Measurements from ENCODE around the gene TMEM208.

TMEM208 gene

GRCh38 chr16:67237396-67238277, 10.7 kb downstream of the TMEM208 start:
- no peak for DNase-seq

DNA sequence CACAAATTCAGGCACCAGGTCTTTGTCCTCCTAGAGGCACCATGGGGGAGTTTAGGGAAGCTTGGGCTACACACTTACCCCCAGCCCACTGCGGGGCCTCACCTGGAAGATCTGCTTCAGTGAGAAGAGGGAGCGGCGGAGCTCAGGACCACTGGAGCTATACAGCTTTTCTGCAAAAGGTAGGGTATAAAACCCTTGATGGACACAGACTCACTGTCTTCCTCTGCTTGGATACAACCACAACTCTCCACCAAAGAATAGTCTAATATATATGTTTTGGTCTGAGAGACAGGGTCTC, 11.3 kb downstream of the TMEM208 start:
- DNase-seq: no peak

GRCh38 chr16:67238806-67239470, 12.0 kb downstream of the TMEM208 start:
- DNase-seq: no peak

DNA sequence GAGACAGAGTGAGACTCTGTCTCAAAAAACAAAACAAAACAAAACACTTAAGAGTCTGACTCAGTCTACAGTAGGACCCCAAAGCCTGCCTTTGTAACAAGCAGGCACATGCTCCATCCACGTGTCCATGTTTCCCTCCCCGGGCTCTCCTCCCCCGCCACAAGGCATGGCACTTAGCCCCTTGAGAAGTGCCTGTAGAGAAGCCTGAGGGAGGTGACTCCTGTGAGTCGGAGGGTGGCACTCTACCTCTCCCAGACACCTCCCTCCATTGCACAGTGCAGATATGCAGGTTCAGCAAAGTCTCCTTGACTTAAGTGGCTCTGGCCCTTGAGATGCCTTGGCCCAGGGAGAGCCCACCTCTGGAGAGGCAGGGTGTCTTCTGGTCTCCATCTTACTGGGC, 13.6 kb downstream of the TMEM208 start:
- DNase-seq: no peak

DNA sequence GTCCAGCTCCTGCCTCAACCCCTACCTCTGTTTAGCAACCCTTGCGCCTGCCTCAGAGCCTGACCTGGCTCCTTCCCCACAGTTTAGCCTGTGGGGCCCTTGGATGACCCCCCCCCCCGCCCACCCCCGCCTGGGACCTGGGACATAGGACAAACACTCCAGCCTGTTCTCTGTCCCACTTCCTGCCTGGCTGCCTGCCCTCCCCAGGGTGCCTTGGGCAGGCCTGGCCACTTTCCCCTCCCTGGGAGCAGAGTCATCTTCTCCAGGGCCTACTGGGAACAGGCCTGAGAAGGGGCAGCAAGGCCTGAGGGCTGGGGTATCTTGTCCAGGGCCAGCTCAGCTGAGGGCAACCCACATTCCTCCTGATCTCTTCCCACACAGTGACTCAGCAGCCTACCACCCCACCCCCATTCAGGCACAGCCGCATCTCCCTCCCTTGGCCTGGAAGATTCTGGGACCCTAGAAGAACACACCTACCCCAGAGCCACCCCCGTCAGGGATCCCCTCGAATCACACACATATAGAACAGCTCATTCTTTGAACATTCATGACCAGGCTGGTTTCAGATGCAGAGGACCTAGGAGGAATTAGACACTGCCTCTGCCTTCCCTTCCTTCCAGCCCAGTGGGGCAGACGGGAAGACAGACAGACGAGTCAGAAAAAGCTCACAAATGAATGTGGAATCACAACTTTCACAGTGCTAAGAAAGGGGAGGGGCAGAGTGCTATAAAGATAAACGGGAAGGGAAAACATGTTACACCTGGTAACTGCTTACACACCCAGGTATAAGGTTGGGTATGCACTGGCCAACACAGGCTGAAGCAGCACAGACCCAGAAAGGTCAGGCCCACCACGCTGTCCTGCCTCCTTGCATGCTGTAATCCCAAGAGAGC, 14.3 kb downstream of the TMEM208 start:
- DNase-seq: no peak

DNA sequence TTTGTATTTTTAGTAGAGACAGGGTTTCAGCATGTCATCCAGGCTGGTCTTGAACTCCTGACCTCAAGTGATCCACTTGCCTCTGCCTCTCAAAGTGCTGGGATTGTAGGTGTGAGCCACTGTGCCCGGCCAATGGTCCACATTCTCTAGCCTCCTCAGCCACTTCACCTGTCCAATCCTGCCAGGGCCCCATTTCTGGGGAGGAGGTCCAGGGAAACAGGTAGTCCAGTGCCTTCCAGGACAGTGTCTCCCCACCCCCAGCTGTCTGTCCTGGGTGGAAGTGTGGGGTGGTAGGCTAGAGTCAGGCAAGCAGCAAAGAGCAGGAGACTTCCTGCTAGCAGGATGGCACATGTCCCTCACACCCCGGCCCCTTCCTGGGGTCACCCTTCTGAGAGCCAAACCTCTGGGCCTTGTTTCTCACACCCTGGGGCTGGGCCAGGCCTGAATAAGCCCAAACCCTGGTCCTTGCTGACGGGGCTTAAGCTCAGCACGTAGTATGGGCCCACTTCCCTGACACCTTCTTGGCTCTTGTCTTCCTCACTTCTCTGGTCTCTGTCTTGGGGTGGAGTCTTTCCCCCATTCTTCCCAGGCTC, 15.3 kb downstream of the TMEM208 start:
- DNase-seq: no peak

- DNase-seq: no peak
Measured at GRCh38 chr16:67243481-67243880, 16.6 kb downstream of the TMEM208 start.

- no peak for DNase-seq
Measured at GRCh38 chr16:67244387-67245185, 17.7 kb downstream of the TMEM208 start.

DNA sequence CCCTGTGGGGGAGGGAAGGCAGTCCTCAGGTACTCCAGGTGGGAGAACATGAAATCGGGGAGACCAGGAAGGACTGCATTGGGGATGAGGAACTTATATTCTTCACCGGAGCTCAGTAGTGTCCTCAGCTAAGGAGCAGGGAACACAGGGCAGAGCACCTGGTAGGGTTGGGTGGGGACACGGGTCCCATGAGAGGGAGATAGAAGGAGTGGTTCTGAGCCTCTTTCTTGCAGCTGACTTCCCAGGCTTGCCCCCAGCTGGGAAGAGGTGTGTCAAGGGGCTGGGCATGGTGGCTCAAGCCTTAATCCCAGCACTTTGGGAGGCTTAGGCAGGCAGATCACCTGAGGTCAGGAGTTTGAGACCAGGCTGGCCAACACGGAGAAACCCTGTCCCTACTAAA, 18.3 kb downstream of the TMEM208 start:
- no peak for DNase-seq

GRCh38 chr16:67245674-67246080, 18.7 kb downstream of the TMEM208 start:
- DNase-seq: no peak

DNA sequence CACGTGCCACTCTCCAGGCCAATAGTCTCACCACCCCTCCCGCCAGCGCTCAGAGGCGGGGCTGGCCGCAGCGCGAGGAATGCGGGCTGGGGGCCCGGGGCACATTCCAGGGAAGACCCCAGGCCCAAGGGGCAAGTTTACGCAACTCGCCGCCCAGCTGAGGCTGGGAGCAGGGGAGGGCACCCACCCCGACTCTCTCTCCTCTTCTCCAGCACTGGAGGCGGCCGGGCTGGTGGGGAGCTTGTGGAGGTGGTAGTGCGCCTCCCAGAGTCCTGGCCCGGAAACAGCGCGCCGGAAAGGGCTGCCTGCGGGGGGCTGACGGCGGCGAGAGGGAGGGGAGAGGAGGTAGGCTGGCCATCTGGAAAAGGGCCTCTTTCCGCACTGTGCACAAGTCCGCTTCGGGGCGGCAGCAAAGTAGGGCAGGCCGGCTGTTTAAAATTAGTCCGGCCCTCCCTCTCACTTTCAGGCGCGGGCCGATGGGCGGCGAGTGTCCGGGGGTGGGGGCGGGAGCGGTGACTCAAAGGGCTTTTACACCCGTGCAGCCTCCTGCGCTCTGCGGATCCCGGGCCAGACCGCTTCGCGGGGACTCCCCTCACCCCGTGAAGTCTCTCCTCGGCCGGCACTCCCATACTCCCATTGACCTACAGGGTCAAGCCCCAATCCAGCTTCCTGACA, 19.3 kb downstream of the TMEM208 start:
- DNase-seq: peak in 2 of 3 experiments; percentile 63 to 65

DNA sequence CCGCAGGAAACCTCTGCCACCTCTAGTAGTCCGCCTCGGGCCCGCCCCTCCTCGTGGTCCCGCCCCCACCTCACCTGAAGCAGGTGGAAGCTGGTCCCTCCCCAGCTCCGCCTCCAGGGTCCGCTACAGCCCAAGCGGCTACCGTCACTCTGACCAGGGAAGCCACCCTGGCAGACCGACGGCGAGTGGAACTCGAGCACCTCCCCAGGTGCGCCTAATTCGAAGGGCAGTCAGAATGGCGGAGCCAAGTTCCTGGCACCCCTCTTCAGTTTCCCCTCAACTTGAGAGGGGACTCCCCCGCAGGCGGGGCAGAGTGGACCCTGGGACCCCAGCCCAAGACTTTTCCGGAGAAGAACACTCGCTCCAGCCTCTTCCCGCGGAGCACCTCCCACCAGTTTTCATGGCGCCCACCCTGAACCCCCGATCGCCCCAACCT, 19.8 kb downstream of the TMEM208 start:
- peak; percentile 67 to 79 (median 74) for DNase-seq

DNA sequence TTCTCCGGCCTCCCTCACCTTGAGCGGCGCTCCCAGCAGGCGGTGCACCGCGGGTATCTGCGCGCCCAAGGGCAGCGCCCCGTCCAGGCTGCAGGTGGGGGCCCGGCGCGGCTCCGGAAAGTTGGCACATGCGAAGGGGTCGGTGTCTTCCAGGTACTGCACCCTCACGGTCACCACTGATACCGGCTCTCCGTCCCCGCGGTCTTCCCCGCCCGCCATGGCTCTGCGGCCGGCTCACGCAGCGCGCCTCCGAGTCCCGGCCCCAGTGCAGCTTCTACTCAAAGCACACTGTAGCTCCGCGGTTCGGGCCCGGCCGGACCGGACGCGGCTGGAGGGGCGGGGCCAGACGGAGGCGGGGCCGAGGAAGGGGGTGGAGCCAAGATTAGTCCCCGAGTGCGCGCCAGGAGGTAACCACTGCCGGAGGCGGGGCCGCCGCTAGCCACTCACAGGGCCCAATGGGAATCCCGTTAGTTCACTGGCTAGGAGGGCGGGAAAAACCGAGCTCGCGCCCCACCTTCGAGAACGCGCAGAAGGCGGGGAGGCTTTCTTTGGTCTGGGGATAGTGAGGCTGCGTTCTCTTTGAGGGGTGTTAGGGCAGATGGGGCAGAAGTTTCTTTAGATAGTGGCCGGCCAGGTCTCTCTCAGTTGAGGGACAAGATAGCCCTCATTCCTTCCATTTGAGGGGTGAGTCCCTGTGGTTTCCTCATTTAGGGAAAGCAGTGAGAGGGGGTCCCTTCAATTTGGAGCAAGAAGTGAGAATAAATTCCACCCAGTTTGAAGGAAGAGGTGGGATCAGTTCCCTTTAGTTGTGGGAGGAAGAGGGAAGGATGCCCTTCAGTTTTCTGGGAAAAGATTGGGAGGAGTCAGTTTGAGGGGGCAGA, 20.5 kb downstream of the TMEM208 start, which contains the start of gene FHOD1:
FHOD1 (minus strand) TSS at position 290 of the 881 bp plus-strand sequence; CDS start at position 219, 71 bp downstream.
- DNase-seq: peak; percentile 85 to 92 (median 86)

- no peak for DNase-seq
Measured at GRCh38 chr16:67248073-67248400, 21.1 kb downstream of the TMEM208 start.

- peak in 2 of 3 experiments; percentile 24 to 33 for DNase-seq
Measured at GRCh38 chr16:67248401-67249177, 21.7 kb downstream of the TMEM208 start, which contains the start of gene SLC9A5. SLC9A5 (plus strand) TSS chr16:67248979; CDS start chr16:67249015, 36 bp downstream.

DNA sequence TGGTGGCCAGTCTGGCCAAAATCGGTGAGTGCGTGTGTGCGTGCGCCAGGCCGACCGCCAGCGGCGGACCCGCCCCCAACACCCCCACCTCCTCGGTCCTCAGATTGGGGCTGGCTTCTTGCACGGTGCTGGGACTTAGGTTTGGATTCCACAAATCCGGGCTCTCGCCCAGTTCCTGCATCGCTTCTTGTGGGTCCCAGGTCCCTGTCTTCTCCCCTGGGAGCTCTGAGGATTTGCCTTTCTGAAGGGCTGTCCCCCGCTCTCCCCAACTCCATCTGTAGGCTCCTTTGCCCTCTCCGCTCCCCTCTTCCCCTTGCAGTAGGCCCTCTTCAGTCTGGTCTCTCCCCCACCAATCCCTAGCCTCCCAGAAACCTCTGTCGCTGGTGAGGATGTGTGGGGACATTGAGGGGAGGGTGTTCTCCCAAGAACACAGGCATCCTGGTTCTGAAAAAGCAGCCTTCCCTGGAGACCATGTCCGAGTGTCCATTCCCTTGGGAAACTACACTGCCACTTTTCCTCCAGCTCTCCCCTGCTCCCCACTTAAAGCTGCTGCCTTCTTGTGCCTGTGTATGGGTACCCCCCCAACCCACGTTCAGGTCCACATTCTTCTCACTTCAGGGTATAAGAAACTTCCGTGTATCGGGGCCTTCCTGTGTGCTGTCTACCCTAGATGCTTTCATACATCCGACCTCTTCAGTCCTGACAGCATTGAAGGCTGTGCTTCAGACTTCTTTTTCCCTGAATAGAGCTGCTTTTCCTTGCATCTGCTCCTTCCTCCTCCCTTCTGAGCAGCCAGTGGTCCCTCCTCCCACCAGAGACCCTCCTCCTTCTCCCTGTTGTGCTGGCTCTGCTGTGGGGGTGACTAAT, 22.5 kb downstream of the TMEM208 start:
- peak in 1 of 3 experiments; percentile 29 for DNase-seq

GRCh38 chr16:67250045-67250327, 23.1 kb downstream of the TMEM208 start:
- no peak for DNase-seq

All from NCI-H1417 (cell line).